GM18502 (cell line): Measurements from ENCODE around the gene PRB4.
"Not testable (repeated sequence)": the region's sequence is repeated elsewhere in the genome, so short reads cannot be mapped to it uniquely, and the experiment has no call there.

Experiments used
- ATAC-seq: cut with Tn5 transposase; IDR thresholded peaks from one replicate; pipeline ENCODE4 v1.9.1; 2021; ENCODE audit warnings: mild to moderate bottlenecking; ENCODE audit not compliant: unreplicated experiment, poor library complexity

The PRB4 gene

GRCh38 chr12:11310336-11310735, at the start of gene PRB4:
TSS of gene PRB4 (minus strand) at chr12:11310436. CDS start at chr12:11310398, 38 bp downstream.
- ATAC-seq: no peak

GRCh38 chr12:11351736-11352135, 41.5 kb upstream of the PRB4 start:
- not testable (repeated sequence) for ATAC-seq

GRCh38 chr12:11348439-11348838, 38.2 kb upstream of the PRB4 start:
- ATAC-seq: no peak

GRCh38 chr12:11347810-11348209, 37.6 kb upstream of the PRB4 start:
- no peak for ATAC-seq

- ATAC-seq: no peak
Measured at GRCh38 chr12:11344500-11344899, 34.3 kb upstream of the PRB4 start.

- no peak for ATAC-seq
Measured at GRCh38 chr12:11324426-11324825, 14.2 kb upstream of the PRB4 start.

- ATAC-seq: no peak
Measured at GRCh38 chr12:11321980-11322379, 11.7 kb upstream of the PRB4 start.

GRCh38 chr12:11307143-11307542, 3.1 kb downstream of the PRB4 start:
- ATAC-seq: no peak

- ATAC-seq: no peak
Measured at GRCh38 chr12:11273449-11273848, 36.8 kb downstream of the PRB4 start.

- no peak for ATAC-seq
Measured at GRCh38 chr12:11269607-11270006, 40.6 kb downstream of the PRB4 start, which contains the start of gene PRB3. TSS of gene PRB3 (minus strand) at chr12:11269707. CDS start at chr12:11269669, 38 bp downstream.

GRCh38 chr12:11264501-11264900, 45.7 kb downstream of the PRB4 start:
- ATAC-seq: no peak
